ENCODE data around the gene HAUS8. TPM values are rescaled to one million over a fixed set of nuclear protein-coding genes. Genes with fewer than 3 reads are reported as not detected.
"Not testable (repeated sequence)": the region's sequence is repeated elsewhere in the genome, so short reads cannot be mapped to it uniquely, and the experiment has no call there.

HAUS8 gene
- total RNA-seq, 1 donor from 2014 or later: 36.5 TPM

DNA sequence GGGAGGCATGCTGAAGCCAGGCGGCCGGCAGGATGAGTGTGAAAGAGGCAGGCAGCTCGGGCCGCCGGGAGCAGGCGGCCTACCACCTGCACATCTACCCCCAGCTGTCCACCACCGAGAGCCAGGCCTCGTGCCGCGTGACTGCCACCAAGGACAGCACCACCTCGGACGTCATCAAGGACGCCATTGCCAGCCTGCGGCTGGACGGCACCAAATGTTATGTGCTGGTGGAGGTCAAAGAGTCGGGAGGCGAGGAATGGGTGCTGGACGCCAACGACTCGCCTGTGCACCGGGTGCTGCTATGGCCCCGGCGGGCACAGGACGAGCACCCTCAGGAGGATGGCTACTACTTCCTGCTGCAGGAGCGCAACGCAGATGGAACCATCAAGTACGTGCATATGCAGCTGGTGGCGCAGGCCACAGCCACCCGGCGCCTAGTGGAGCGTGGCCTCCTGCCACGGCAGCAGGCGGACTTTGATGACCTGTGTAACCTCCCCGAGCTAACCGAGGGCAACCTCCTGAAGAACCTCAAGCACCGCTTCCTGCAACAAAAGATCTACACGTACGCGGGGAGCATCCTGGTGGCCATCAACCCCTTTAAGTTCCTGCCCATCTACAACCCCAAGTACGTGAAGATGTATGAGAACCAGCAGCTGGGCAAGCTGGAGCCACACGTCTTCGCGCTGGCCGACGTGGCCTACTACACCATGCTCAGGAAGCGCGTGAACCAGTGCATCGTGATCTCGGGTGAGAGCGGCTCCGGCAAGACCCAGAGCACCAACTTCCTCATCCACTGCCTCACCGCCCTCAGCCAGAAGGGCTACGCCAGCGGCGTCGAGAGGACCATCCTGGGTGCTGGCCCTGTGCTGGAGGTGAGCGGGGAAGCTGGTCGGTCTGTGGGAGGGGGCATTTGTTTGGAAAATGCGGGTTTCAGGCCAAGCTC lies 26.7 kb upstream of the HAUS8 start:
- H3K4me1 Mint-ChIP-seq: peaks cover 31% of the 10 kb centered on the region
- H3K27me3 Mint-ChIP-seq (ENCODE audit: low read depth): no peaks in the 10 kb centered on the region
- DNase-seq (ENCODE audit: low read depth, low spot score): no peak
- no peaks in the 10 kb centered on the region for H3K9me3 Mint-ChIP-seq
- peak overlapping the region; percentile 12 for H3K27ac Mint-ChIP-seq (ENCODE audit: unreplicated experiment)
- no peak overlapping the region for H3K4me3 Mint-ChIP-seq
- peaks cover 28% of the 10 kb centered on the region for H3K36me3 Mint-ChIP-seq (ENCODE audit: low read depth)
- TF ChIP-seq, protein P1, sequence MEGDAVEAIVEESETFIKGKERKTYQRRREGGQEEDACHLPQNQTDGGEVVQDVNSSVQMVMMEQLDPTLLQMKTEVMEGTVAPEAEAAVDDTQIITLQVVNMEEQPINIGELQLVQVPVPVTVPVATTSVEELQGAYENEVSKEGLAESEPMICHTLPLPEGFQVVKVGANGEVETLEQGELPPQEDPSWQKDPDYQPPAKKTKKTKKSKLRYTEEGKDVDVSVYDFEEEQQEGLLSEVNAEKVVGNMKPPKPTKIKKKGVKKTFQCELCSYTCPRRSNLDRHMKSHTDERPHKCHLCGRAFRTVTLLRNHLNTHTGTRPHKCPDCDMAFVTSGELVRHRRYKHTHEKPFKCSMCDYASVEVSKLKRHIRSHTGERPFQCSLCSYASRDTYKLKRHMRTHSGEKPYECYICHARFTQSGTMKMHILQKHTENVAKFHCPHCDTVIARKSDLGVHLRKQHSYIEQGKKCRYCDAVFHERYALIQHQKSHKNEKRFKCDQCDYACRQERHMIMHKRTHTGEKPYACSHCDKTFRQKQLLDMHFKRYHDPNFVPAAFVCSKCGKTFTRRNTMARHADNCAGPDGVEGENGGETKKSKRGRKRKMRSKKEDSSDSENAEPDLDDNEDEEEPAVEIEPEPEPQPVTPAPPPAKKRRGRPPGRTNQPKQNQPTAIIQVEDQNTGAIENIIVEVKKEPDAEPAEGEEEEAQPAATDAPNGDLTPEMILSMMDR (conservative IDR thresholded peaks at IDR 0.05): no peak

DNA sequence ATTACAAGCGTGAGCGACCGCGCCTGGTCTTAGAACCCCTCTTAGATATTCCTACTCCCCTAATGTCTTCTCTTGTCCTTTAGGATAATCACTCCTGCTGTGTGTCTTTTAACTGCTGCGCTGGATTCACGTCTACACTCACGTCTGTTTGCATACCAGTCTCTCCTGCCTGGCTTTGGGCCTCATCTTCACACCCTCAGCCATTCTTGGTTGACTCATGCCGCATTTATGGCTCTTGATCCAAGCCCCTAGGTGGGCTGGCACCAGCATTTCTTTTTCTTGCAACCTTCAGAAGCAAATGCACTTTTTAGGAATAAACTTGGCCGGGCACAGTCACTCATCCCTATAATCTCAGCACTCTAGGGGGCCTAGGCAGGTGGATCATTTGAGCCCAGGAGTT lies 23.1 kb upstream of the HAUS8 start:
- TF ChIP-seq, protein P1 (conservative IDR thresholded peaks at IDR 0.05): no peak
- H3K27ac Mint-ChIP-seq (ENCODE audit: unreplicated experiment): peak overlapping the region; percentile 65
- peaks cover 25% of the 10 kb centered on the region for H3K4me1 Mint-ChIP-seq
- DNase-seq (ENCODE audit: low read depth, low spot score): no peak
- H3K4me3 Mint-ChIP-seq: no peak overlapping the region
- peaks cover 3% of the 10 kb centered on the region for H3K9me3 Mint-ChIP-seq
- no peaks in the 10 kb centered on the region for H3K27me3 Mint-ChIP-seq (ENCODE audit: low read depth)
- peaks cover 23% of the 10 kb centered on the region for H3K36me3 Mint-ChIP-seq (ENCODE audit: low read depth)

DNA sequence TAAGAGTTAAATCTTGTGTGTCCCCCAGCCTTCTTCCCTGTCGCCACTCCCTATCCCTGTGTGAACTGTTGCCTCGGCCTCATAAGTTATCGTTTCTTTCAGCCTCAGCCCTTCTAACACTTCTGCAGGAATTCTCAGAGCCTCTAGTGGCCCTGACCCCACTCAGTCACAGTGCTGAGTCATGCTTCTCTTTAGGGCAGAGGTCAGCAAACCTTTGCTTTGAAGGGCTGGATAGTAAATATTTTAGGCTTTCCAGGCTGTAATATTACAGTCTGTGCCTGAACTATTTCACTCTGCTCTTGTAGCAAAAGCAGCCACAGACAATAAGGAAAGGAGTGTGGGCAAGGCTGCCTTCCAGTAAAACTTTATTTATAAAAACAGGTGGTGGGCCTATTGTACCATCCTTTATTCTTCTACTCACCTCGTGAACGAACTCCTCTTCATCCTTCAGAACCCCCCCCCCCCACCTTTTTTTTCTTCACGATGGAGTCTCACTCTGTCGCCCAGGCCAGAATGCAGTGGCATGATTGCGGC lies 22.4 kb upstream of the HAUS8 start:
- TF ChIP-seq, protein P1 (conservative IDR thresholded peaks at IDR 0.05): no peak
- Mint-ChIP-seq H3K4me1 (peaks cover 25% of the 10 kb centered on the region), H3K27ac (ENCODE audit: unreplicated experiment) (peak overlapping the region; percentile 24), H3K4me3 (peak overlapping the region; percentile 16), H3K27me3 (ENCODE audit: low read depth) (no peaks in the 10 kb centered on the region), H3K9me3 (peaks cover 3% of the 10 kb centered on the region), H3K36me3 (ENCODE audit: low read depth) (peaks cover 18% of the 10 kb centered on the region)
- no peak for DNase-seq (ENCODE audit: low read depth, low spot score)

DNA sequence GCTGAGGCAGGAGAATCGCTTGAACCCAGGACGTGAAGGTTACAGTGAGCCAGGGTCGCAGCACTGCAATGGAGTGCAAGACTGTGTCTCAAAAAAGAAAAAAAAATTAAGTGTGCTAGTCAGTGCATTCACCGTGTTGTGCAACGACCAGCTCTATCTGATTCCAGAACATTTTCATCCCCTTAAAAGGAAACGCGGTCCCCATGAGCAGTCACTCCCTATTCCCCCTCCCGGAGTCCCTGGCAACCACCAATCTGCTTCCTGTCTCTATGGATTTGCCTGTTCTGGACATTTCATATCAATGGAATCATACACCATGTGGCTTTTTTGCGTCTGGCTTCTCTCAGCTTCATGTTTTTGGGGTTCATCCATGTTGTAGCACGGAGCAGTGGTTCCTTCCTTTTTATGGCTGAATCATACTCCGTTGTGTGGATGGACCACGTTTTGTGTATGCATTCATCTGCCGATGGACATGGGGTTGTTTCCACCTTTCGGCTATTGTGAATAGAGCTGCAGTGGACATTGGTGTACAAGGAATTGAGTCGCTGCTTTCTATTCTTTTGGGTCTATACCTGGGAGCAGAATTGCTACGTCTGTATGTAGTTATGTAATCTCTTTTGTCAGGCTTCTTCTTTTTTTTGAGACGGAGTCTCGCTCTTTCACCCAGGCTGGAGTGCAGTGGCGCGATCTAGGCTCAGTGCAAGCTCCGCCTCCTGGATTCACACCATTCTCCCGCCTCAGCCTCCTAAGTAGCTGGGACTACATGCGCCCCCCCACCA lies 20.1 kb upstream of the HAUS8 start:
- peaks cover 20% of the 10 kb centered on the region for H3K4me1 Mint-ChIP-seq
- no peak for DNase-seq (ENCODE audit: low read depth, low spot score)
- H3K27ac Mint-ChIP-seq (ENCODE audit: unreplicated experiment): peak overlapping the region; percentile 68
- no peak overlapping the region for H3K4me3 Mint-ChIP-seq
- H3K36me3 Mint-ChIP-seq (ENCODE audit: low read depth): peaks cover 9% of the 10 kb centered on the region
- H3K27me3 Mint-ChIP-seq (ENCODE audit: low read depth): no peaks in the 10 kb centered on the region
- TF ChIP-seq, protein P1 (conservative IDR thresholded peaks at IDR 0.05): no peak
- H3K9me3 Mint-ChIP-seq: peaks cover 3% of the 10 kb centered on the region

DNA sequence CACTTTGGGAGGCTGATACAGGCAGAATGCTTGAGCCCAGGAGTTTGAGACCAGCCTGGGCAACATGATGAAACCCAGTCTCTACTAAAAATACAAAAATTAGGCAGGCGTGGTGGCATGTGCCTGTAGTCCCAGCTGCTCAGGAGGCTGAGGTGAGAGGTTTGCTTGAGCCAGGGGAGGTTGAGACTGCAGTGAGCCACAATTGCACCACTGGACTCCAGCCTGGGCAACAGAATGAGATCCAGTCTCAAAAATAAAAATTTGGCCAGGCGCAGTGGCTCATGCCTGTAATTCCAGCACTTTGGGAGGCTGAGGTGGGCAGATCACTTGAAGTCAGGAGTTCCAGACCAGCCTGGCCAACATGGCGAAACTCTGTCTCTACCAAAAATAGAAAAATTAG lies 19.4 kb upstream of the HAUS8 start:
- H3K4me1 Mint-ChIP-seq: peaks cover 23% of the 10 kb centered on the region
- not testable (repeated sequence) for H3K9me3 Mint-ChIP-seq; H3K27me3 Mint-ChIP-seq (ENCODE audit: low read depth); H3K36me3 Mint-ChIP-seq (ENCODE audit: low read depth); DNase-seq (ENCODE audit: low read depth, low spot score); H3K4me3 Mint-ChIP-seq; H3K27ac Mint-ChIP-seq (ENCODE audit: unreplicated experiment)

Measured in neural crest cell (in vitro differentiated cells).